HG02981 (cell line): ENCODE results near the gene DPT.

ENCODE experiments used
- ATAC-seq: cut with Tn5 transposase; IDR thresholded peaks from one replicate; pipeline ENCODE4 v1.9.1; 2021; ENCODE audit warnings: mild to moderate bottlenecking, moderate library complexity; ENCODE audit not compliant: unreplicated experiment

DPT gene

DNA sequence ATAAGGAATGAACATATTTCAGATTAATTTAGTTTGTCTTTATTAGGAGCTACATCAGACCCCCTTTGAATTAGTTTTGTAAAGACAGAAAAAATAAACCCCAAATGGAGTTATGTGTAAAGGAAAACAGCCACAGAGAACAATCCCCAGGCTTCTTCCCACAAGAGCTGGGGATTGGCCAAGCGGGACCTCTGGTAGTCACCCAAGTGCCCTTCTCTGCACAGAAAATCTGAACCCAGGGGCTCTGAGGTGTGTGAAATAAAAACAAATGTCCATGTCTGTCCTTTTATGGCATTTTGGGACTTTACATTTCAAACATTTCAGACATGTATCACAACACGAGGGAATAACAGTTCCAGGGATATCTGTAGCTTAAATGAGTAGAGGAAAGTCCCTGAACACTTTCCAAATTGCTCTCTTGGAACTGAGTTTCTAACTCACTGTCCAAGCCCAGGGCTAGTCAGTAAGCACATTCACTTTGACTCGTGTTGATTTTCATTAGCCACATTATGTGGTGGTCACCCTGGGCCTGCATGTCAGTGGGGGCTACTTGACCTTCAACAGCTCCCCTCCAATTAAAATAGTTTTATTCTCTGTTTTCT, 22.5 kb downstream of the DPT start:
- ATAC-seq: no peak

DNA sequence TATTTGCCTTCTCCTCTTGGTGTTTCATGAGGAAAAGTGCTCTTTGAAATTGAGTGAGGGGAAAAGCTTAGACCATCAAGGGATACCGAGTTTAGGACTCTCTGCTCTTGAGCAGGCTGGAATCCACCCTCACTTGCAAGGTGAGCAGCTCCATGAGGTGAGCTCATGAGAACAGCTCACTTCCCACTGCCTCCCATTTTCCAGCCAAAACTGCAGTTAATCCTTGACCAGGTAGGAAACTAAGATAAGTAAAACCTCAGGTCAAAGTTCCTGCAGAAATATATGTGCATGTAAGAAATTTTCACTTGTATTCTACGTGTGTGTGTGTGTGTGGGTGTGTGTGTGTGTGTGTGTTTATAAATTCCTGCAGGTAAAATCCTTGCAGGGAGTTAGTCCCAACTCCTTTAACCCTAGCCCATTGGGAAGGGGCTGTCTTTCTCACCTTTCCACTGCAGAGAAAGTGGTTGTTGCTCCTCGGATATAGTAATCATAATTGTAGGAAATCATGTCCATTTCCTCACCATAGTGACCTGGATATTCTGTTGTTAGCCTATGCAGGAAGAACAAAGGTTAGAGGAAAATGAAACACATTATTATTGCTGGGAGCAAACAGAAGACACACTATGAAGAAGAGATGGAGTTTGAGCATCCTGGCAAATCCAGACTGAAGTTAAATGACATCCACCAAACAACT, 28.3 kb downstream of the DPT start:
- ATAC-seq: no peak

DNA sequence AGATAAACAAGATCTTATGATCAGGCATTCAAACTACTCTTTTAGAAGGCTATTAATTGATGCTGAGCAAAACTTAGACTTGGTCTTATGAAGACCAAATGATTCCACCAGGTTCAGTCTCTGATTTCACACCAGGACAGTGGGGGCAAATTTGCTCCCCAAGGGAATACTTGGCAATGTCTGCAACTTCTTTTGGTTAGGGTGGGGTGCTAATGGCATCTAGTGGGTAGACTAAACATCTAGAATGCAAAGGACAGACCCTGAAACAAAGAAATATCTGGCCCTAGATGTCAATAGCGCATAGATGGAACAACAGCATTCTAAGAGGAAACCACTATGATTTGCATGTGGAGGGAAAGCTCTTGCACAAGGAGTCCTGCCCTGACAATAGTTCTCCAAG, 30.6 kb downstream of the DPT start:
- no peak for ATAC-seq

DNA sequence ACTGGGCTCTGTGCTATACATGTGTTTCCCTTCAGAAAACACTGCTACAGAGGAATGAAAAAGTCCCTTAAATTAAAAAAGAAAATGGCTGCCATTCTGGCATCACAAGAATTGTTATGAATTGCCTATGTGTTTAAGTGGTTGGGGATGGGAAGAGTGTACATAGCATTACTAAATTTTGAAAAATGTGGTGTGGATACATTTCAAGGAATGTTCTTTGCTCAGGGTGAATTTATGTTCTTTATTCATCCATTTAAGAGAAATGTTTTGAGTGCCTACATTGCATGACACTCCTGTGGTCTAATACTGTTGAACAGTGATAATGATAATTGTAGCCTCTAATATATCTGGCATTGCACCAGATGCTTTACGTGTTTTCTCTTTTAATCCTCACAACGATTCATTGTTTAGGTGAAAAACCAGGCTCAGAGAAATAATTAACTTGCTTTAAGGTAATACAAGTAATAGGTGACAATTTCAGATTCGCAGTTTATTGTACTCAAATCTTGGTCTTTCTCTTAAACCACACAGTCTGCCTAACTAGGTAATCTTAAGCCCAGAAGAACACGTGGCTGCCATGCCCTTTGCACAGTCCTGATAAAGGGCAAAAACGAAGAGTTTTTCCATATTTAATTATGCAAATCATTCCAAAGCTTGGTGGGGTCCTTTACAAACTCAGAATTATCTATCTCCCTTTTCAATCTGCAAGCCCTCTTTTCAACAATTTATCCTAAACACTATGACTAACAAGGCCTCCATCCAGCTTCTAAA, 31.5 kb downstream of the DPT start:
- ATAC-seq: no peak

DNA sequence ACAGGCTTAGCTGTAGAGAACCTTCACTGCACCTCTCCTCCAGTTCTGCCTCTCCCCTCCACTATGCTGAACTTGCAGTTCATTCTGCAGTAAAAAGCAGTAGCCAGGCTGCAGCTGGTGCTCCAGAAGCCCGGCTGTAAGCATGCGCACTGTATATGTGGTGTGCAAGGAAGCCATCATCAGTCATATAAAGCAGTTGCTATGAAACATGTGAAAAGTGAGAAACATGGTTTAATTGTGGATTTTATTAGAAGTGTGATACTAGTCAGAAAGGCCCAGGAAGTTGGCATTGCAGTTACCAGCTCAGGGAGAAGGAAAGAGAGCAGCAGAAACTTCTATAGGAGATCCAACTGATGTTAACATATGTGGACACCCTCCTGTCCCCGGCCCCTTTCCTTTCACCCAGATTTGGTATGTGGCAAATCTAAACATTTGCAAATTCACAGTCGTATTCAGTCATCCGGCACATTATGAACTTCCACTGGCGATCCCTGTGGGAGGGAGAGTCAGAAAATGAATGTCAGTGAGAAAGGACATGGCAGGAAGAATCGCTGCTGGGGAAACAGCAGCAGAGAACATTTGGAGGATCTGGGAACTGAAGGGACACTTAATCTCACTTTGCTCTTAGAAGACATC, 32.8 kb downstream of the DPT start:
- ATAC-seq: no peak

DNA sequence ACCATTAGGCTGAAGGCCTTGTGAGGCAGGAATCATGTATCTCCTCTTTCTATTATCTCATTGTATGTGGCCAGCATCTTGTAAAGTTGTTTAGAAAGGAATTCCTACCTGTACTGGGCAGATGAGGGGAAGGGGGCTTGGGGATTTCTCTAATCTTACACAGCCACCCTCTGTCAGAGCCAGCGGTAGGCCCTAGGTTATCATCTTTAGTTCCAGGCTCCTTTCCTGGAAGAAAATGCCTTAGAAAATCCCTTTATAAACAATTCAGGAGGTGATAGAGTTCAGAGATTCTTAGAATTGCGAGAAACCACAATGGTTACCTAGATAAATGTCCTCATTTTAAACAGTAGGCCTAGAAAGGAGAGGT, 35.2 kb downstream of the DPT start:
- ATAC-seq: no peak

DNA sequence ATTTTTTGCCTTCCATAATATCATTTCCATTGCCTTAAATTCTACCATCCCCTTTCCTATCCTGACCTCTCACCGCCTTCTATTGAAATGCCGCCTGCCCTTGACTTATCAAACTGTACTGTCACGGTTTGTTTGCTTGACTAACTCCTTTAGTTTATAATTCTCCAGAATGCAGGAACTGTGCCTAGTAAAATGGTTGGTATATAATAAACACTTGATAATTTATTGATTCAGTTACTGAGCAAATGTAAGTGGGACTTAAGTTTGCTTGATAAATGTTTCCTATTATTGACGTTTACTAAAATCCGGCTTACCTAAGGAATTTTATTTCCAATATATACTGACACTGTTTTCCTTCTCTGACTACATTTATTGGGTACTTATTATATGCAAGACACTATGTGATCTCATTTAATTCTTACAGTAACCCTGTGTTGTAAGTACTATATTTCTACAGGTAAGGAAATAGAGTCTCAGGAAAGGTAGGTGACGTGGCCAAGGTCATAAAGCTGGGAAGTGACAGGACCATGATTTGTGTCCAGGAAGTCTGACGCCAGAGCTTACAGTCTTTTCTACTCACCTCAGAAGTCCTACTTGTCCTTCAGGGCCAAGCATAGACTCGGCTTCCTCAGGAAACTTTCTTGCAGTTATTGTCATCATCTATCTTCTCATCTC, 35.7 kb downstream of the DPT start:
- no peak for ATAC-seq

DNA sequence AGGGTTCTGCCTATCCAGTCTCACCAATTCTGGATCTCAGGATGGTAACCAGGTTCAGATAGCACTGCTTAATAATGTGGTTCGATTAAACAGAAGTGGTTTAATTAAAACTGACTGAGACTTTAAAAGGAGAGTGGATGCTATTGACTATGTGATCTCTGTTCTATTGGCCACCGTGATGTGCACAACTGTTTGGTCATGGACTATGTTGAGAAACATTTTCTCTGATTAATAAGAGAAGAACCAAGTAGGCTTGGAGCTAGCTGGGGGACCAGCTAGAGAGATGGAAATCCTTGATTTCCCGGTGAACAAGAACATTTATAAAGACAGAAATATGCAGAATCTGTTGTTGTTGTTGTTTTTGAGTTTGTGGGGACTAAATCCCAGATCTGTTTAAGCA, 36.5 kb downstream of the DPT start:
- no peak for ATAC-seq

DNA sequence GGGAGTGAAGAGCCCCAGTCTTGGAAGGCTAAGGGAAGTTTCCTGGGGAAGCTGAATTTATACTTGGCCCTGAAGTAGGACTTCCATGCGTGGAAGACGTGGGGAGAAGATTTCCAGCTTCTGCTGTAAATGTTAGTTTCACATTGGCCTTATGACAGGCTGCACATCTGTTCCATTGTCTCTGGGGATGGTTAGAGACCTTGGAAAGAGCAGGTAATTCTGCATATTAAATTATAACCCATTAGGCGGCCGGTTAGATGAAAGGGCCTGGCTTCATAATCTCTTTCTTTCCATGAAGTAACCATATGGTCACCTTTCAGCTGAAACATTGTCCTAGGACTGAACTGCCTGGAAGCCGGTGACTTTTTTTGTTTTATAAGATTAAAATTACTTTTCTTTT, 37.5 kb downstream of the DPT start:
- ATAC-seq: no peak

DNA sequence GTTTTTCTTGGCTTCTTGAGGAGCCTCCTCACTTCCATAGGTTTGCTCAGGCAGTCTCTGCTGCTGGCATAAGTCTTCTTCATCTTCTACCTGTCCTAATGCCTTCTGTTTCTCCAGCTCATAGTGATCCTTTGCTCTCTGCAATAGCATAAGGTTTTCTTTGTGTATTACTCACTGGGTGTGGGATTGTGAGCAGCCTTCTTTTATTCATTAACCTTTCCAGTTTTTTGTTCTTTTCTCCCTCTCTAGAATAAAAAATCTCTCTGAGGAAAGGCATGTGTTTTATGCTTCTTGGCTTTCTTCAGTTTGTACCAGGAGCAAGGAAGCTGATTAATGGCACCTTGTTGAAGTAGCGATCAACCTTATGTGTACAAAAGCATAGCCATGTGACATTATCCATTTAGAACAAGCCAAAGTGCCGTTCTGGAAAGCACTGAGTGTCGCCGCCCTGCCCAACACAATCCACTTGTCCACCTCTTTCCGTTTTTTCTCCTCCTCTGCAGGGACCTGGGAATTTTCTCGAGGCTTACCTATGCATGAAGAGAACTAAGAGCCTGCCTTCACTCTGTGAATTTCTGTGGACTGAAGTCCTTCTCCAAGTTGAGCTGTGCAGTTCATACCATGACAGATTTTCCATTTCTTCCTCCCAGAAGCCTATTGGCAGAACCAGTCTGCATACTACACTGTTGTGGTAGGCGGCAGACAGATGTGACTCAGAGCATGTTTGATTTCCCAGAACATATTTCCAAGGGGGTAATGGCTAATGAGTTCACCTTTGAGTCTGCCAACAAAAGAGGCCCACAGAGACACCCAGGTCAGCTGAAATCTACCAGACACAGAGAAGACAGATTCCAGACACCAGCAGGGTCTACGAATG, 39.0 kb downstream of the DPT start:
- no peak for ATAC-seq

DNA sequence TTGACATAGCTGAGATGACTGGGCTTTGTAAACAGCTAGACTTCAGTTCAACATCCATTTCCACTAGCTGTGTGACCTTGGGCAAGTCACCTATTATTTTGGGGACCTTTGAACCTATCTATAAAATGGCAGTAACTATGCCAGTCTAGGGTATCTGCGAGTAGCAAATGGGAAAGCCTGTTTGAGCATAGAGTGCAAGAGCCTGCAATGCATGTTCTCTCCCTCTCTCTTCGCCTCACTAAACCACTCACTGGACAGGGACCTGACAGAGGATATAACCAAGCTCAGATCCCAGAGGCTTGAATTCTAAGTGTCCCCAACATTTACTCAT, 39.7 kb downstream of the DPT start:
- no peak for ATAC-seq

DNA sequence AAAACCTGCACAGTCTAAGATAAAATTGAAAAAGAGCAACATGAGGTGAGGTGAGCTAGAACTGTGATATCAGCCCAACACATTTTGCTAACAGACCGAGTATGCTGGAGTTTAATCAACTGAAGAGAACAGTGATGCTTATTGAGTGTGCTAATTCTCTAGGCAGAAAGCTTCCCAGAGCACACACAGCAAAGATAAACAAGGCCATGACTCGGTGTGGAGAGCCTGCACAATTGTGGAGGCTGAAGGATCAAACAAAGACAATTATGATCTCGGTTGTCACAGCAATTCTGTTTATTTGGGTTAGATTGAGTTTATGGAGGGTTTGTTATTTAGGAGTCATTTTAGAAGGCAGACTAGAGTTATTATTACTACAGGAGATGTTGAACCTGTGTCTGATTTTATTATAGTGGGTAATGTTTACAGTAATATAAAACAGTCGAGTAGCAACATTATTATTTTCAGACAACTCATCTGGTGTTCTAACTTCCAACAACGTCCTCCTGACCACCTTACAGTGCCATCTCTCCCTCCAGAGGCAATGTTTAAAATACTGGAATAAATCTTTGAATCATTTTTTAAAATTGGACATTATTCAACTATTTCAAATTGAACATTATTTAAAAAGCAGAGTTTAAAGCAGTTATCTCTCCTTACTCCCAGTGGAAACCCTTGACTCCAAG, 40.2 kb downstream of the DPT start:
- no peak for ATAC-seq

DNA sequence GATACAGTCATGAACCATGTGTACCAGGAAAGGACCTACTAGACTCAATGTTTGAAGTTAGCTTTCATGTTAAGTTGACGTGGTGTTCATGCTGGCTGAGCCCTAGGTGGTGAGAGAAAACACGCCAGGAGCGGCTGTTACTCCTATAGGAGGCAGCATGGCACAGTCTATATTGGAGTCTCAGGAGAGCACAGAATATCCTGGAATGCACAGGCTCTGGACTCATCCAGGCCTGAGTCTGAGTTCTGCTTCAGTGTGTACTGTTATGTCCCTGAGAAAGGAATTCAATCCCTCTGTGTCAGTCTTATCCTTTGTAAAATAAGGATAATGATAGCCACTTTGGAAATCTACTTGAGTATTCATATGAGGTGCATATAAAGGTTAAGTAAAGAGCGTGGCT, 41.2 kb downstream of the DPT start:
- no peak for ATAC-seq

DNA sequence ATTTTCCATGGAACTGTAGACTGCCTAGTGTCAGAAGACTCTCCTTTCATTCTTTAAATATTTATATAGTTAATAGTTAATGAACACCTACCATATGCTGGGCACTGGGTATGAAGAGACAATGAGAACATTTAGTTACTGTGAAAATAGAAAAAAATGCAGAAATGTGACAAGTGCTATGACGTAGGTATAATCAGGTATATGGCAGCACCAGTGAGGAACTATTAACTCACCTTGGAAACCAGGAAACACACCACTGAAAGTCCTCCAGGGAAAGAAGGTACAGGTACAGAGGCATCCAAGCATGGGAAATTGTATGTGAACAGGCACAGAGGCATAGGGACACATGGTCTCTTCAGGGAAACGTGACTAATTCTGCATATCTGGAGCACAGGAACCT, 42.3 kb downstream of the DPT start:
- ATAC-seq: no peak

DNA sequence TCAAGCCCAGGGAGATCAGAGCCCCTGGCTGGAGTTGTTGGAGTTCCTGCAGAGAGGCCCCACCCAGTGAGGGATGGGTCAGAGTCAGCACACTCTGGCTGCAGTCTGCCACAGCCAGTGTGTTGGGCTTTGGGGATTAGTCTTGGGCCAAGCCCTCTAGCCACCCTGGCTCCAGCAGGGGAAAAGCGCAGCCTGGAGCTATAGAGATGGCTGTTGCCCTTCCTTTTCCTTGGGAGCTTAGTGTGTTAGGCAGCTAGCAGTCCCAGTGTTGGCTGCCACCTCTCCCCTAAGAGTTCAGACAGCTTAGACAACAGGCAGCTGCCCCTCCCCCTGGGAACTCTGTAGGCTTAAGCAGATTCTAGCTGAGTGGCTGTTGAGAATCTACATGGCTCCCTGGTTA, 45.1 kb downstream of the DPT start:
- no peak for ATAC-seq

DNA sequence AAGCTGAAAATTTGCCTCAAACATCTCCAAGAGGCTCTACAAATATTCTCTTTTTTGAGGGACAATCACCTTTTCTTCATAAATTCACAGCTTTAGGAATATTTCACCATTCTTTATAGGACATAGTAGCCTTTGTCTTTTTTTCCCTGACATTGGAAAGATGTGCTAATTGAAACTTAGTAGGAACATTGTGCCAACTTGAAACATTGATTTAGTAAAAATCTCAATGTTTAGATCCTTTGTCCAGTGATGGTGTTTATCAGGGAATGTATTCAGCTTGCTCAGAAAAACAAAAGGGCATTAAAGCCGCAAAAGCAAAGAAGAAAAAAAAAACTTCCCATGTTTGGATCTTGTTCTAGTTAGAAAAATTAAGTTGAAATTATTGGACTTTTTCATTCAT, 52.1 kb downstream of the DPT start:
- no peak for ATAC-seq

DNA sequence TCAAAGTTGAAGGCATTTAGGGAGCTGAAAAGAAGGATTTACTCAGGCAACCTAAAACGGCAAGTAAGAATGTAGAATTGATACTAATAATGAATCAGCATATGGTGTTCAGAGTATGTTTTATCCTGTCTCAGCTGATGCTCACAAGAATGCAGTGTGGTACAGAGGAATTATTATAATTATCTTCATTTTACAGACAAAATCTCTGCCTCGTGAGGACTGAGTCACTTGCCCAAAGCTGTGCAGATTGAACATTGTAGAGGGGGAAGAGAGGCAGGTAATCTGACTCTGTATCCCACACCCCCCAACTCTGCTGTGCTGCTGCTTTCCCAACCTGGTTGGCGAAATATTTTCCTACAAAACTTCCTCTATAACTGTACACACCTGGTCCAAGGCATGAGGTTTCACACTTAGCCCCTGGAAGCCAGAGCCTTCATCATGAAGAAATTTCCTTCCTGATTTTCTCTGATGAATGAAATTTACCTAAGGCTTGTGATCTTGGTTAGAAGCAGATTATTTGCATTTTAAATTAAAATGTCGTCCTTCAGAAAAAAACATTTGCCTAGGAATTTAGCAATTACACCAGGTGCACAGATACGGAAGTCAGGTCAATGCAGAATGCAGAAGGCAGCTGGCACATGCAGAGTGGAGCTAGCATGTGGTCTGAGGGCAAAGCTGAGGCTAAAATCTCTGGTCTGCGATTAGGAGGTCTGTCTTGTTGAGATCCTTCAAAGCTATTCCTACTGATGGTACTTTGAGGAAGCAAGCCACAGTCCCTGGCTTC, 52.8 kb downstream of the DPT start:
- ATAC-seq: no peak

DNA sequence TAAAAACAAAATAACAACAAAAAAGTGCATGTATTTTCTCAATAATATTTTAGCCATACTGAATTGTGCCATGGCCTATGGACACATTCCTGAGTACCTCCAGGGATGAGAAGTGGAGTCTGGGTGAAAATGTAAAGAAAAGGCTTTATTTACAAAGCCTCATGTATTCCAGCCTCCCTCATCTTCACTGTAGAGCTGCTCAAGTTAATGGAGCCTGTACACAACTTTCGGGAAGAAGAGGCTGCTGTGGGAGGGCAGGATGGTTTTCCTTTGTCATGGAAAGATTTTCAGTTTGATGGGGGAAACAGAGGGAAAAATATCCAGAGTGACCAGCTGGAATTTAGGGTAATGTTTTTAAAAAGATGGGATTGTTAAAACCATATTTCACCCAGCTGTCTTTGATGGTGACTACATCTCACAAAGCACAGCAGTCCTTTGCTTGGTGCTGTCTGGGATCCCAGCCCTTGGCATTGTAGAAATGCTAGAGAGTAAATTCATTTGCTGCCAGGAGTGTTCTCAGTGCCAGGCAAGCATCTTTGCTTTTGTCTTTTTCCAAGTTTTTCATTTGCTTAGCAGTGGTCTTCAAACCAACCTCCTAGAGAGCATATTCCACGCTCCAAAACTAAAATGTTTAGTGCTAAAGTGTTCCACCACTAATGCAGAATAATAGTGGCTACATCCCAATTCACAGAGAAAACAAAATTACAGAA, 54.9 kb downstream of the DPT start:
- no peak for ATAC-seq

DNA sequence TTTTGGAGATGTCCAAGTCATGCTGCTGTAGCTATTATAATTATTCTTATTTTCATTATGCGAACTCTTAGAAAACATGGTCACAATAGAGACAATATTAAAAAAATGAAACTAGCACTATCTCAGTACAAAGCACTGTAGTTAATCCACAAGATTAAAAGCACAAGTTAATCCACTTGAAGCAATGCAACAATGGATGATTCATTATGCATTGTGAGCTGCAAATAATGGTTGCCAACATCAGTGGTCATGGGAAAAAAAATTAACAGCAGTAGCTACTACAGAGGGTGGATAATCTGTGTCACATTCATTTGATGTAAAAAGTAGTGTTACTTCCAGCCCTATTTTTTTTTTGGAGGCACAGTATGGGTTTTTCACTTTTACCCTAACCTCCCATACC, 56.7 kb downstream of the DPT start:
- no peak for ATAC-seq
